ENCODE results near the gene LITAF.

- TF ChIP-seq CTCF (IDR thresholded peaks at IDR 0.05) (no peak), POLR2A (IDR thresholded peaks at IDR 0.05) (no peak)
Measured at GRCh38 chr16:11575223-11575589, 11.5 kb downstream of the LITAF start.

Data from testis (tissue), 2 donors.